ENCODE measurements around the gene IFNGR1.
"Not testable (repeated sequence)": the region's sequence is repeated elsewhere in the genome, so short reads cannot be mapped to it uniquely, and the experiment has no call there.

The IFNGR1 gene

DNA sequence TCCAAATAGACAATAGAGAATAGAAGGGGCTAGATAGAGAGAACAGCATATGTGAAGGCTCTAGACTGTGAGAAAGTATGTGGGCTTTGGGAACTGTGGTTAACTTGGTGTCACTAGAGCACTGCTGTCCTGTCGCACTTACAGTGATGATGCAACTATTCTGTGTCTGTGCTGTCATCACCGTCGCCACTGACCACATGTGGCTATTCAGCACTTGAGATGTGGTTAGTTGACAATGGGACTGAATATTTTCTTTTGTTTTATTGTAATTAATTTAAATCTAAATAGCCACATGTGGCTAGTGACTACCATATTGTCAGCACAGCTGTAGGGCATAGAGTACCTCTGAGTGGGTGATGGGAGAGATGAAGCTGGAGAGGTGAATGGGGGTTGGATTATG is 39.0 kb upstream of the IFNGR1 start:
- H3K4me2 ChIP-seq (ENCODE audit: low read length) = no peak overlapping the region
- H3K27me3 ChIP-seq (ENCODE audit: control insufficient read depth, low read length) = no peaks in the 10 kb centered on the region
- H3K4me1 ChIP-seq (ENCODE audit: control insufficient read depth, low read length) = peaks cover 15% of the 10 kb centered on the region
- H4K20me1 ChIP-seq (ENCODE audit: control insufficient read depth, insufficient read depth, low read depth, low read length) = no peaks in the 10 kb centered on the region
- H3K9me2 ChIP-seq (replicated peaks; ENCODE audit: control insufficient read depth, low read length) = no peaks in the 10 kb centered on the region
- H3K4me3 ChIP-seq (ENCODE audit: low read length) = no peak overlapping the region
- TF ChIP-seq, protein P1, sequence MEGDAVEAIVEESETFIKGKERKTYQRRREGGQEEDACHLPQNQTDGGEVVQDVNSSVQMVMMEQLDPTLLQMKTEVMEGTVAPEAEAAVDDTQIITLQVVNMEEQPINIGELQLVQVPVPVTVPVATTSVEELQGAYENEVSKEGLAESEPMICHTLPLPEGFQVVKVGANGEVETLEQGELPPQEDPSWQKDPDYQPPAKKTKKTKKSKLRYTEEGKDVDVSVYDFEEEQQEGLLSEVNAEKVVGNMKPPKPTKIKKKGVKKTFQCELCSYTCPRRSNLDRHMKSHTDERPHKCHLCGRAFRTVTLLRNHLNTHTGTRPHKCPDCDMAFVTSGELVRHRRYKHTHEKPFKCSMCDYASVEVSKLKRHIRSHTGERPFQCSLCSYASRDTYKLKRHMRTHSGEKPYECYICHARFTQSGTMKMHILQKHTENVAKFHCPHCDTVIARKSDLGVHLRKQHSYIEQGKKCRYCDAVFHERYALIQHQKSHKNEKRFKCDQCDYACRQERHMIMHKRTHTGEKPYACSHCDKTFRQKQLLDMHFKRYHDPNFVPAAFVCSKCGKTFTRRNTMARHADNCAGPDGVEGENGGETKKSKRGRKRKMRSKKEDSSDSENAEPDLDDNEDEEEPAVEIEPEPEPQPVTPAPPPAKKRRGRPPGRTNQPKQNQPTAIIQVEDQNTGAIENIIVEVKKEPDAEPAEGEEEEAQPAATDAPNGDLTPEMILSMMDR (IDR thresholded peaks at IDR 0.05; ENCODE audit: low read depth, low read length, poor library complexity, severe bottlenecking) = no peak
- no peak for TF ChIP-seq EZH2phosphoT487 (IDR thresholded peaks at IDR 0.05; ENCODE audit: borderline replicate concordance, low read length)
- H3K27ac ChIP-seq (ENCODE audit: low read depth, low read length) = no peak overlapping the region
- H3F3A ChIP-seq (ENCODE audit: control insufficient read depth, insufficient read depth) = peaks cover 7% of the 10 kb centered on the region; the same call in 1 of the 2 replicates
- no peaks in the 10 kb centered on the region for H3K36me3 ChIP-seq (ENCODE audit: control insufficient read depth, low read length)
- H3K79me2 ChIP-seq (ENCODE audit: control insufficient read depth, low read length) = no peaks in the 10 kb centered on the region
- no peaks in the 10 kb centered on the region for H3K9me3 ChIP-seq (ENCODE audit: control insufficient read depth, insufficient read depth, low read length)

DNA sequence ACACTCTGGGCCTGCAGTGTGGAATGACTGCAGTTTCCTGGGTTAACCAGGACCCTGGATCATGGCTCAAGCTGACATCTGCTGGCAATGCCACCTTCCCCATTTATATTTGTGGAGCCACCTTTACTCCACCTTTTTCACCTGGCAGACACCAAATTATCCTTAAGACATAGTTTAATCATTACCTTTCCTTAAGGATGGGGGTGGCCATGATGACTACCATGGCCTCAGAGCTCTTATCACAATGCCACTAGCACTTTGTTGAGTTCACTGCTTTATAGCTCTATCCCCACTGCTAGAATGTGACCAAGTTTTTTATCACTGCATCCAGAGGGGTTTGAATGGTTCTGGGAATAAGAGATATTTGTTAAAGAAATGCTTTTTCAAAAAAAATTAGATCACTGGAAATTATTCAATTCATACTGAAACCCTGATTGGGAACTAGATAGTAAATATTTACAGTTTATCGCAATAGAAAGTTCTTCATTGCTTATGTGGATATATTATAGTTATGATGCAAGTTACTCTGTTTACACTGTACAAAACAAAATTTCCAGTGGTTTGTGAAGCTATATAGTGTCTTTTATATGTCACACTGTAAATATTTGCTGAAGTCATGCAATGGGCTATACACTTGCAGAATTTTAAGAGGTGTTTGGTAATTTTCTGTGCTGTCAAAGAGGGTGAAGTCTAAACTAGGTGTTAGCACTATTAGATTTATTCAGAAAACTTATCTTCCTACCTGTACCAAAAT is 37.3 kb upstream of the IFNGR1 start:
- Histone ChIP-seq H3K4me1 (ENCODE audit: control insufficient read depth, low read length) (peaks cover 8% of the 10 kb centered on the region), H3K27me3 (ENCODE audit: control insufficient read depth, low read length) (no peaks in the 10 kb centered on the region), H3K4me3 (ENCODE audit: low read length) (no peak overlapping the region), H3K79me2 (ENCODE audit: control insufficient read depth, low read length) (no peaks in the 10 kb centered on the region), H4K20me1 (ENCODE audit: control insufficient read depth, insufficient read depth, low read depth, low read length) (no peaks in the 10 kb centered on the region), H3K36me3 (ENCODE audit: control insufficient read depth, low read length) (no peaks in the 10 kb centered on the region), H3K9me3 (ENCODE audit: control insufficient read depth, insufficient read depth, low read length) (no peaks in the 10 kb centered on the region), H3F3A (ENCODE audit: control insufficient read depth, insufficient read depth) (peaks cover 1% of the 10 kb centered on the region; the same call in 1 of the 2 replicates), H3K27ac (ENCODE audit: low read depth, low read length) (no peak overlapping the region), H3K4me2 (ENCODE audit: low read length) (no peak overlapping the region), H3K9me2 (replicated peaks; ENCODE audit: control insufficient read depth, low read length) (no peaks in the 10 kb centered on the region)
- TF ChIP-seq, protein P1 (IDR thresholded peaks at IDR 0.05; ENCODE audit: low read depth, low read length, poor library complexity, severe bottlenecking) = no peak
- TF ChIP-seq EZH2phosphoT487 (IDR thresholded peaks at IDR 0.05; ENCODE audit: borderline replicate concordance, low read length) = no peak

DNA sequence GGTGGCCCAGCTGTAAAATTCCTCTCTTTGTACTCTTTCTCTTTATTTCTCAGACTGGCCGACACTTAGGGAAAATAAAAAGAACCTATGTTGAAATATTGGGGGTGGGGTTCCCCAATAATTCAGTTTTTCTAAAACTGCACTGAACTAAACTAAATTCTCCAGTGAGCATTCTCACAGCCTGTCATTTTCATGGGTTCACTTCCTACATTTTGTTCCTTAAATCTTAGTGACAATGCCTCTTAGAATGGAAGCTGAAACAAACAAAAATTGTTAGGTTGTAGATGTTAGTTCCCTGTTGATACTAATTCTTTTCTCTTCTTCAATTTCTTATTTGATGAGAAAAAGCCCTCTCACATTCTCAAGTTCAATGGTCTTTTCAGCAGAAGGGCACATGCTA is 35.8 kb upstream of the IFNGR1 start:
- no peaks in the 10 kb centered on the region for H3K9me2 ChIP-seq (replicated peaks; ENCODE audit: control insufficient read depth, low read length)
- no peaks in the 10 kb centered on the region for H3K27me3 ChIP-seq (ENCODE audit: control insufficient read depth, low read length)
- TF ChIP-seq, protein P1 (IDR thresholded peaks at IDR 0.05; ENCODE audit: low read depth, low read length, poor library complexity, severe bottlenecking) = no peak
- no peak for TF ChIP-seq EZH2phosphoT487 (IDR thresholded peaks at IDR 0.05; ENCODE audit: borderline replicate concordance, low read length)
- H3K9me3 ChIP-seq (ENCODE audit: control insufficient read depth, insufficient read depth, low read length) = no peaks in the 10 kb centered on the region
- no peaks in the 10 kb centered on the region for H4K20me1 ChIP-seq (ENCODE audit: control insufficient read depth, insufficient read depth, low read depth, low read length)
- H3K4me3 ChIP-seq (ENCODE audit: low read length) = no peak overlapping the region
- H3K36me3 ChIP-seq (ENCODE audit: control insufficient read depth, low read length) = no peaks in the 10 kb centered on the region
- H3K79me2 ChIP-seq (ENCODE audit: control insufficient read depth, low read length) = no peaks in the 10 kb centered on the region
- H3K4me2 ChIP-seq (ENCODE audit: low read length) = no peak overlapping the region
- no peak overlapping the region for H3K27ac ChIP-seq (ENCODE audit: low read depth, low read length)
- H3K4me1 ChIP-seq (ENCODE audit: control insufficient read depth, low read length) = no peaks in the 10 kb centered on the region
- no peaks in the 10 kb centered on the region for H3F3A ChIP-seq (ENCODE audit: control insufficient read depth, insufficient read depth)

DNA sequence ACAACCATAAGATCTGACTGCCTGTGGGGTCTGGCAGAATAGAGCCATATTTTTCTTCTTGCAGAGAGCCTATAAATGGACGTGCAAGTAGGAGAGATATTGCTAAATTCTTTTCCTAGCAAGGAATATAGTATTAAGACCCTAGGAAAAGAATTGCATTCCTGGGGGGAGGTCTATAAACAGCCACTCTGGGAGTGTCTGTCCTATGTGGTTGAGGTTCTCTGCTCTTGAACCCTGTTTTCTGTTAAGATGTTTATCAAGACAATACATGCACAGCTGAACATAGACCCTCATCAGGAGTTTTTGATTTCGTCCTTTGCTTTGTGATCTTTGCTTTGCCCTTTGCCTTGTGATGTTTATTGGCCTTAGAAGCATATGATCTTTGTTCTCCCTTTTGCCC is 35.2 kb upstream of the IFNGR1 start:
- not testable (repeated sequence) for H3K79me2 ChIP-seq (ENCODE audit: control insufficient read depth, low read length); H3K4me2 ChIP-seq (ENCODE audit: low read length); H3K4me3 ChIP-seq (ENCODE audit: low read length); H3K9me2 ChIP-seq (replicated peaks; ENCODE audit: control insufficient read depth, low read length); H3K36me3 ChIP-seq (ENCODE audit: control insufficient read depth, low read length); H3F3A ChIP-seq (ENCODE audit: control insufficient read depth, insufficient read depth); H3K27ac ChIP-seq (ENCODE audit: low read depth, low read length); H3K4me1 ChIP-seq (ENCODE audit: control insufficient read depth, low read length); H3K27me3 ChIP-seq (ENCODE audit: control insufficient read depth, low read length); H4K20me1 ChIP-seq (ENCODE audit: control insufficient read depth, insufficient read depth, low read depth, low read length); H3K9me3 ChIP-seq (ENCODE audit: control insufficient read depth, insufficient read depth, low read length)

Data from DOHH2 (cell line).